GM12872 (cell line): ENCODE data around the gene PTPRD.

Experiments used
- TF ChIP-seq, protein P1 (sequence below): IDR thresholded peaks from 3 replicates; pipeline ENCODE4 v1.5.1; 2011; ENCODE audit warnings: low read depth, mild to moderate bottlenecking, low read length, moderate library complexity; ENCODE audit not compliant: insufficient read depth

Gene PTPRD

DNA sequence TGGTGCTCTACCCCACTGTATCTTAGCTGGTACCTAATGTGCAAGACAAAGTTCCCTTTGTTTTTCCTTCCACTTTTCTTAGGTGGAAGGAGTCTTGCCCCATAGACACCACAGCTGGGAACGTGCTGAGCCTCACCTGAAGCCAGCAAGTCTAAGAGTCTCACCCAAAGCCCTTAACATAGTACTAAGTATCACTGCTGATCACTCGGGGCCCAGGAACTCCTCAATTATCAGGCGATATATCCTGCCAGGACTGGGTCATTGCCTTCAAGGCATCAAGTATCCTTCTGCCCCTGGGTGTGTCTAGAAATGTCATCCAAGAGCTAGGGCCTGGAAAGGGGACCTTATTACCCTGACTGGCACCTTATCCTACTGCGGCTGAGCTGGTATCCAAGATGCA lies 123.9 kb downstream of the PTPRD start:
- TF ChIP-seq, protein P1, sequence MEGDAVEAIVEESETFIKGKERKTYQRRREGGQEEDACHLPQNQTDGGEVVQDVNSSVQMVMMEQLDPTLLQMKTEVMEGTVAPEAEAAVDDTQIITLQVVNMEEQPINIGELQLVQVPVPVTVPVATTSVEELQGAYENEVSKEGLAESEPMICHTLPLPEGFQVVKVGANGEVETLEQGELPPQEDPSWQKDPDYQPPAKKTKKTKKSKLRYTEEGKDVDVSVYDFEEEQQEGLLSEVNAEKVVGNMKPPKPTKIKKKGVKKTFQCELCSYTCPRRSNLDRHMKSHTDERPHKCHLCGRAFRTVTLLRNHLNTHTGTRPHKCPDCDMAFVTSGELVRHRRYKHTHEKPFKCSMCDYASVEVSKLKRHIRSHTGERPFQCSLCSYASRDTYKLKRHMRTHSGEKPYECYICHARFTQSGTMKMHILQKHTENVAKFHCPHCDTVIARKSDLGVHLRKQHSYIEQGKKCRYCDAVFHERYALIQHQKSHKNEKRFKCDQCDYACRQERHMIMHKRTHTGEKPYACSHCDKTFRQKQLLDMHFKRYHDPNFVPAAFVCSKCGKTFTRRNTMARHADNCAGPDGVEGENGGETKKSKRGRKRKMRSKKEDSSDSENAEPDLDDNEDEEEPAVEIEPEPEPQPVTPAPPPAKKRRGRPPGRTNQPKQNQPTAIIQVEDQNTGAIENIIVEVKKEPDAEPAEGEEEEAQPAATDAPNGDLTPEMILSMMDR: no peak

DNA sequence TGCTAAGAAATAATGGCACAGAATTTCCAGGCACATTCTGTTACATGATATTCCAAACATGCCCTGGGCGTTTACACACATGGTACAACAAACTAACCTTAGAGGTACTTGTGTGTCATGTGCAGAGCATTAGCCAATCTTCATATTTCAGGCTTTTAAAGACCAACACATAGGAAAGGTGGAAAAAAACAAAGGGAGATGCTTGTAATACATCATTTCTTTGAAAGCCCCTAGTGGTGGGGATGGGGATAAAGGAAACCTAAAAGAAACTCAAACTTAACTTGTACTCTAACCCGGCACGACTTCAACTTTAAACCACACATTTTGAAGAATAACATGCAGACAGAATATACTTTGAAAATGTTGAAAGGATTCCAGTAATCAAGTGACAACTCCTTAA lies 133.6 kb downstream of the PTPRD start:
- TF ChIP-seq, protein P1: peak; percentile 41; the same call in 2 of the 3 replicates

DNA sequence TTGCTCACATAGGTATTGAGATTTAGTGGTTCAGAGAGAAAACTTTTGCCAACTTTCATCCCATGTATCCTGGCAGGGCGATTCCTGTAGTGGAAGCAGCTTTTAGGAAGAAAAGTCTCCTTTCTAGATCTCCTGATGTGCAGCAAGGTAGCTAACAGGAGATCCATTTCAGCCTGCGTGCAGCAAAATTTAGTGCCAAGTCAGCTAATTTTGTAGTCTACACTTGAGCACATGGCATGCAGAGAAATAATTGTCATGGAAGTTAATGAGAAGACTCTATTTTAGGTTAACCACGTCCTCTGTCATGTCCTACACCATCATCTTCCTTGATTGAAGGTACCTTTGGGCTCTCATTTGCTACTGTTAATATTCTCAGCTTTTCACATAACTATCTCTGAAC lies 165.8 kb downstream of the PTPRD start:
- TF ChIP-seq, protein P1: no peak

DNA sequence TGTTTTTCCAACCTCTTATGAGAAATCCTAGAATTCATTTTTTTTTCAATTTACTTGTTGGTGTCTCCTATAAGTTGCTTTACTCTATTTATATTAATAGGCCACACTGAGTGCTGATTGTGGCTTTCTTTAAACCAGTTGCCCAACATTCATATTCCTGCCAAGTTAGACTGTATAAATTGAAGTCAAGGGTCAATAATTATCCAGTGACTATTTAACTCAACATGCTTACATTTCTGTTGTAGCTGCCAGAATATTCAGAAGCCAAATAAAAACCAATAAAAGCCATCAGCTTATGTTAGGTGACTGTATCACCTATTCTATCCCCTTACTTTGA lies 169.0 kb downstream of the PTPRD start:
- TF ChIP-seq, protein P1: no peak

DNA sequence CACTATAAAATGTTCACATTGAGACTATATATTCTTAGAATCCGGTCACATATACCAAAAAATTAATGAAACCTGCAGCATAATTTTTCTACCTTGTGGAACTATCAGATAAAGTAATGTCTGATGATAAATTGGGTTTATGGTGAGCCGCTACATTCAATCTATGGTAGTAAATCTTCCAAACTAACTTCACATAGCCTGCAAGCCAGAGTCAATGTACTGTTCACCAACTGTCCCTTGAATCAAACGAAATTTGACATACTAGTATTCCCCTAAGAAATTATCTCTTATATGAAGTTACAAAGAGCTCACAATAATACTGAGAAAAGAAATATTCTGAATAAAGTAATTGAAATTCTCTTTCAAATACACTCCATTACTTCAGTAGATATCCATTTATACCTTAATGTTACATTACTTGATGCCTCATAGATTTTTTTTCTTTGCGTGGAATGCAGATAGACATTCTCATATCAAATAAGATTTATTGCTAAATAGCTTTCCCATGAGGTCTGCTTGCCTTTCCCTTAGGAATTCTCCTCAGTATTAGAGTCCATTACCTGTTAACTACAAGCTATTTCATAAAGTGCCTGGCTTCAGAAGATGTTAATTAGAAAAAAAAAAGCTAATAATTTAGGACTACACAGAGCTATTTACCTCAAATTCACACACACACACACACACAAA lies 169.5 kb downstream of the PTPRD start:
- TF ChIP-seq, protein P1: no peak

DNA sequence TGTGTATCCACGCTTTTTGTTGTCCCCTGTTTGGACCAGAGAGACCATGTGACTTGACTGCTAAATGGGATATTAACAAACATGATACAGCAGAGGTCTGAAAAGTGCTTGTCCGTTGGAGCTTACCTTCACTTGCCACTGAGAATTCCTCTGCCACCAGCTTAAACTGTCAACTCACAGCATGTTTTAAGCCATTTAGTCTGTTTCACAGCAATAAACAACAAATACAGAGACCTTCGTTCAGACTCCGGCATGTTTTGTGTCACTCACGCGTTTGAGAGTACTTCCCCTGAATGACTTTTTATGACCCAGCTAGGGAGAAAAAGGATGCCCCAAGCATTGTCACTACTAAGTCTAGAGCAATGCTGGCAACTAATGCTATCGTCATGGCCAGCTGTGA lies 173.8 kb downstream of the PTPRD start:
- TF ChIP-seq, protein P1: no peak

DNA sequence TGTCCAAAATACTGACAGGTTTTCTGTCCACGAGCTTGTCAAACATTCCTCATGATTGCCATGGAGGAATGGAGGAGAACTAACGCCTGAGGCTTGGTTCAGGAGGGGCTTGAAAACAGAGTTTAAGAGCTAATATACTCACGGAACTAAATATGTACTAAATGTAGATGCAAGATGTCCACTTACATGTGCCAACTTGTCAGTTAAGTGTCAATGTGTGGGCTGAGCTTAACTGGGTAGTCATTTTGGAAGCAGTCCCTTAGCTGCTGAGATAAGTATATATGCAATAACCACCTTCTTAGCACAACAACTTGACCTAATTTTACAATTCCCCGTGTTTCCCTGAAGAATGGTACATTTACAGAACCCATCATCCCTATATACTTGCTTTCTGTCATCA lies 176.0 kb downstream of the PTPRD start:
- TF ChIP-seq, protein P1: no peak
